ENCODE data around the gene MYOZ3. TPM values are rescaled to one million over a fixed set of nuclear protein-coding genes. Genes with fewer than 3 reads are reported as not detected.
A peak's percentile ranks its signal among the peaks of the same experiment; 100 is the strongest.

The MYOZ3 gene
- total and polyA plus RNA-seq, 2 donors: 1.5 to 3.2 TPM

- Histone ChIP-seq H3K4me1 (ENCODE audit: insufficient read depth) (no peaks in the 10 kb centered on the region), H3K4me3 (ENCODE audit: low read depth, low read length) (no peak overlapping the region), H3K27ac (ENCODE audit: low read depth) (no peak overlapping the region), H3K36me3 (ENCODE audit: insufficient read depth) (no peaks in the 10 kb centered on the region)
- WGBS: 58% methylated on average over 12 of the region's 12 CpGs
- DNase-seq (ENCODE audit: extremely low spot score): no peak
Measured at GRCh38 chr5:150665044-150665443, 4.0 kb downstream of the MYOZ3 start.

DNA sequence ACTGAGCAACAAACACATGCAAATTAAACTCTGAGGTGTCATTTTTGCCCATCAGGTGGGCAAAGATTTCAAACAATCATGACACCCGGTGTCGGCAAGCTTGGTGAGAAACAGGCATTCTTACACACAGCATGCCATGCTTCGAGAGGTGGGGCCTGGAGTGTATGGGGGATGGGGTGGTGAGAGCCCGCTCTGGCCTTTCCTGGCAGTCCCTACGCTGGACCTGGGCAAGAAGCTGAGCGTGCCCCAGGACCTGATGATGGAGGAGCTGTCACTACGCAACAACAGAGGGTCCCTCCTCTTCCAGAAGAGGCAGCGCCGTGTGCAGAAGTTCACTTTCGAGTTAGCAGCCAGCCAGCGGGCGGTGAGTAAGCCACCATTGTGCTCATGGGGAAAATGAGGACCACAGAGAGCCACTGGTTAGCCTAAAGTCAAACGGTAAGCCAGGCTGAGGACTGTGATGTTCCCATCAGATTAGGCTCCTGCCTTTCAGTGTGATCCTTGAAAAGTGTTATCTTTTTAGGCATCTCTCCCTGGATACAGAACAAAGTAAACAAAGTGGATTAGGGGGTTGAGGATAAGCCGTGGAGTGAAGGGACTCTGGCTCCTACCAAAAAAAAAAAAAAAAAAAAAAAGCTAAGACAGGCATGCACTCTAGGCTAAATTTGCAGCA lies 9.4 kb downstream of the MYOZ3 start:
- no peak overlapping the region for H3K27ac ChIP-seq (ENCODE audit: low read depth)
- no peak overlapping the region for H3K4me3 ChIP-seq (ENCODE audit: low read depth, low read length)
- 74% methylated on average over 14 of the region's 14 CpGs for WGBS
- H3K4me1 ChIP-seq (ENCODE audit: insufficient read depth): no peaks in the 10 kb centered on the region
- DNase-seq (ENCODE audit: extremely low spot score): no peak
- no peaks in the 10 kb centered on the region for H3K36me3 ChIP-seq (ENCODE audit: insufficient read depth)

DNA sequence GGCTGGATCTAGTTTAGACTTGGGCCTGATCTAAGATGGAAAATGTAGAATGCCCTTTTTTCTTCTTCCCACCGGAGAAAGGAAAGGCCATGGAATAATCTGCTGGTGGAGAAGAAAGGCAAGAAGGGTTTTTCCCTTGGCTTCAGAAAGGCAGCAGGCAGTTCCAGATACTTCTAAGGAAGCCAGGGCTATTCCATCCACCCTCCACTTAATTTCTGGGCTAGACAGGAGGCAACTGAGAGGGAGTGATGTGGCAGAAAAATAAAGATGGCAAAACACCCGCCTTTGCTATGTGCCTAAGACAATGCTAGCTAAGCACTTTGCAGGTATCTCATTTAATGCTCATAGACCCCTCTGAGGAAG lies 9.9 kb downstream of the MYOZ3 start:
- DNase-seq (ENCODE audit: extremely low spot score): no peak
- WGBS: 44% methylated on average over 2 of the region's 2 CpGs
- Histone ChIP-seq H3K4me1 (ENCODE audit: insufficient read depth) (no peaks in the 10 kb centered on the region), H3K4me3 (ENCODE audit: low read depth, low read length) (no peak overlapping the region), H3K27ac (ENCODE audit: low read depth) (no peak overlapping the region), H3K36me3 (ENCODE audit: insufficient read depth) (no peaks in the 10 kb centered on the region)

DNA sequence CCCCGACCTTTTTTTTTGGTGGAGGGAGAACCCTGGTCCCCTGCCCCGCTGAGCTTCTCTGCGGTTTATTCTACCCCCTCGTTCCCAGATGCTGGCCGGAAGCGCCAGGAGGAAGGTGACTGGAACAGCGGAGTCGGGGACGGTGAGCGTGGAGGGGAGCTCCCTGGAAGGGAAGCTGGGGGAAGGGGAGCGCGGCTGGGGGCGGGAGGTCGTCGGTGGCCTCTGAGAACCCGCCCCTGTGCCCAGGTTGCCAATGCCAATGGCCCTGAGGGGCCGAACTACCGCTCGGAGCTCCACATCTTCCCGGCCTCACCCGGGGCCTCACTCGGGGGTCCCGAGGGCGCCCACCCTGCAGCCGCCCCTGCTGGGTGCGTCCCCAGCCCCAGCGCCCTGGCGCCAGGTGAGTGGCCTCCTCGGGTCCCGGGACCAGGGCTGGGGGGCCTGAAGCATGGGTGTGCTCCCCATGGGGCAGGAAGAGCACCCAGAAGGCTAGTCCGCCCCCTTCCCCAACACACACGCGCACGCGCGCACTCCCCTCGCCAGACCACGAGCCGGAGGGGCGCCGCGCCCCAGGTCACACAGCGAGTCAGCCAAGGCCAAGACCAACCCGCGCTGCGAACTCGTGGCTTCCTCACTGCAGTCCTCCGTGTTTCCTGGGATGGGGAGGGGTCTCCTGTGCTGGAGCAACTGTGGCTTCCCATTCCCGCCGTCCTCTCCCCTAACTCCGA lies 10.6 kb downstream of the MYOZ3 start:
- peak overlapping the region; percentile 43 for H3K4me3 ChIP-seq (ENCODE audit: low read depth, low read length)
- DNase-seq (ENCODE audit: extremely low spot score): no peak
- H3K27ac ChIP-seq (ENCODE audit: low read depth): no peak overlapping the region
- H3K36me3 ChIP-seq (ENCODE audit: insufficient read depth): no peaks in the 10 kb centered on the region
- 5% methylated on average over 51 of the region's 51 CpGs for WGBS
- H3K4me1 ChIP-seq (ENCODE audit: insufficient read depth): no peaks in the 10 kb centered on the region

DNA sequence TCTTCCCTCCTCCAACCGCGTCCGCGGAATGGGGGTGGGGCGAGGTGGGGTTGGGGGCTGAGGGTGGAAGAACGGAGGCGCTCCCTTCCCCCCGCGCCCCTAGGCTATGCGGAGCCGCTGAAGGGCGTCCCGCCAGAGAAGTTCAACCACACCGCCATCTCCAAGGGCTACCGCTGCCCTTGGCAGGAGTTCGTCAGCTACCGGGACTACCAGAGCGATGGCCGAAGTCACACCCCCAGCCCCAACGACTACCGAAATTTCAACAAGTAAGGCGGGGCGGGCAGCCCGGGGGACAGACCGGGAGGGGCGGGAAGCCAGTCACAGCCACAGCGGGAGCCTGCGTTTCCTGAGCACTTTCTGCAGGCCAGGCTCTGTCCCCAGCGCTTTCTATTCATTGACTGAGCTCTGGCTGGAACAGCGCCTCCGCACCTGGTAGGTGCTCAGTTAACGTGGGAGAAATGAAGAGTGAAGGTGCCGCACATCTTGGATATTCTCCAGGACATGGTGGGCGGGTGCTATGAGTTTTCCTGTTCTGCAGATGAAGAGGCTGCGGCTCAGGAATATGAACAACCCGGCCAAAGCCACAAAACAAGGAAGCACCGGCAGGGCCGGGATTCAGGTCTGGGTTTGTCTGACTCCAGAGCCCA lies 11.3 kb downstream of the MYOZ3 start:
- Histone ChIP-seq H3K27ac (ENCODE audit: low read depth) (no peak overlapping the region), H3K4me1 (ENCODE audit: insufficient read depth) (no peaks in the 10 kb centered on the region), H3K36me3 (ENCODE audit: insufficient read depth) (no peaks in the 10 kb centered on the region), H3K4me3 (ENCODE audit: low read depth, low read length) (peak overlapping the region; percentile 43)
- WGBS: 4% methylated on average over 38 of the region's 38 CpGs
- DNase-seq (ENCODE audit: extremely low spot score): no peak

DNA sequence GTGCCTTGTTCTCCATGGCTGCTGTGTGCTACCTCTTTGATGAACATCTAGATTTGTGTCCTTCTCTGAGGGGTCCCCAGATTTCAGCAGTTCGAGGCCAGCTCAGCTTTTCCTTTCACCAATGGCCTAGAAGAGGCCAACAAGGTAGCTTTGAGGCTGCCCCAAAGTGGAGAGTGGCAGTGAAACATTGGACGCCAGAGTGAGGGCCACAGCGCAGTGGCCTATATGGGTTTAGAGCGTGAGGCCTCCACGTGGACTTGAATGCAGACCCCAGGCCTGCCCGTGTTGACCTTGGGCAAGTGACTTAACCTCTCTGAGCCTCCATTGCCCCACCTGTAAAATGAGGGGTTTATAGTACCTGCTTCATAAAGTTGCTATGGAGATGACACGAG lies 11.8 kb downstream of the MYOZ3 start:
- Histone ChIP-seq H3K27ac (ENCODE audit: low read depth) (no peak overlapping the region), H3K4me3 (ENCODE audit: low read depth, low read length) (no peak overlapping the region), H3K4me1 (ENCODE audit: insufficient read depth) (no peaks in the 10 kb centered on the region), H3K36me3 (ENCODE audit: insufficient read depth) (no peaks in the 10 kb centered on the region)
- DNase-seq (ENCODE audit: extremely low spot score): no peak
- WGBS: 79% methylated on average over 7 of the region's 7 CpGs

GRCh38 chr5:150674341-150674821 lies 13.3 kb downstream of the MYOZ3 start:
- Histone ChIP-seq H3K36me3 (ENCODE audit: insufficient read depth) (no peaks in the 10 kb centered on the region), H3K4me1 (ENCODE audit: insufficient read depth) (no peaks in the 10 kb centered on the region), H3K4me3 (ENCODE audit: low read depth, low read length) (no peak overlapping the region), H3K27ac (ENCODE audit: low read depth) (peak overlapping the region; percentile 56)
- no peak for DNase-seq (ENCODE audit: extremely low spot score)
- 55% methylated on average over 4 of the region's 4 CpGs for WGBS

DNA sequence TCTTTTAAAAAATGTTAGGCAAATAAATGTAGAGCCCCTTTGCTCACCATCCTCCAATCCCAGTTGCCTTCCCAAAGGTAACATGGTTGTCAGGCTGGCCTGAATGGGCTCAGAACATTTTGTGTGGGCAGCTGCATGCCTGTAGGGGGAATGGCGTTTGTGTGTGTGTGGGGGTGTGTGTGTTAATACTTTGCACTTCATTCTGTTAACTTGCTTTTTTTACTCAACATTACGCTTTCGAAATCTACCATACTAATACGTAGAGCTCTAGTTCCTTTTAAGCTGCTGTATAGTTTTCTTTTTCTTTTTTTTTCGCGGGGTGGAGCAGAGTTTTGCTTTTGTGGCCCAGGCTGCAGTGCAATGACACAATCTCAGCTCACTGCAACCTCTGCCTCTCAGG lies 14.0 kb downstream of the MYOZ3 start:
- no peak overlapping the region for H3K4me3 ChIP-seq (ENCODE audit: low read depth, low read length)
- no peaks in the 10 kb centered on the region for H3K36me3 ChIP-seq (ENCODE audit: insufficient read depth)
- no peak overlapping the region for H3K27ac ChIP-seq (ENCODE audit: low read depth)
- DNase-seq (ENCODE audit: extremely low spot score): no peak
- WGBS: 89% methylated on average over 6 of the region's 6 CpGs
- H3K4me1 ChIP-seq (ENCODE audit: insufficient read depth): no peaks in the 10 kb centered on the region

GRCh38 chr5:150676578-150676977 lies 15.5 kb downstream of the MYOZ3 start:
- no peak for DNase-seq (ENCODE audit: extremely low spot score)
- no peak overlapping the region for H3K27ac ChIP-seq (ENCODE audit: low read depth)
- WGBS: 95% methylated on average over 9 of the region's 9 CpGs
- H3K4me3 ChIP-seq (ENCODE audit: low read depth, low read length): no peak overlapping the region
- H3K4me1 ChIP-seq (ENCODE audit: insufficient read depth): no peaks in the 10 kb centered on the region
- H3K36me3 ChIP-seq (ENCODE audit: insufficient read depth): no peaks in the 10 kb centered on the region

DNA sequence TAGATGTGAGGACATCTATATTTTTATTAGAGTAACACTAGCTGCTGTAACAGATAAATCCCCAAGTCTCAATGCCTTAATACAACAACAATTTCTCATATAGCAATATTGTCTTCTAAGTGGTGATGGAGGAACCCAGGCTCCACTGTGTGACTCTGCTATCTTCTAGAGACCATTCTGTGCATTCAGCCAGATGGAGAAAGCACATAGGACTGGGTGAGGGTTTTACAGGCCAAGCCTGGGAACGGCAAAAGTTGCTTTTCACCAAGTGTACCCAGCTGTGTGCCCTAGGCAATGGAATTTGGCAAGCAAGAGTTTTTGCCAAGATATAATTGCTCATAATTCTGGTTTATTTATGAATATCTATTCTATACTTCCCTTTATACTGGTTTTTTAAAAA lies 28.1 kb downstream of the MYOZ3 start:
- peaks cover 9% of the 10 kb centered on the region for H3K36me3 ChIP-seq (ENCODE audit: insufficient read depth)
- WGBS: 79% methylated on average over 1 of the region's 1 CpG
- DNase-seq (ENCODE audit: extremely low spot score): no peak
- no peaks in the 10 kb centered on the region for H3K4me1 ChIP-seq (ENCODE audit: insufficient read depth)
- H3K27ac ChIP-seq (ENCODE audit: low read depth): no peak overlapping the region
- H3K4me3 ChIP-seq (ENCODE audit: low read depth, low read length): no peak overlapping the region

GRCh38 chr5:150690760-150691159 lies 29.7 kb downstream of the MYOZ3 start:
- Histone ChIP-seq H3K4me3 (ENCODE audit: low read depth, low read length) (no peak overlapping the region), H3K4me1 (ENCODE audit: insufficient read depth) (no peaks in the 10 kb centered on the region), H3K27ac (ENCODE audit: low read depth) (no peak overlapping the region), H3K36me3 (ENCODE audit: insufficient read depth) (peaks cover 9% of the 10 kb centered on the region)
- DNase-seq (ENCODE audit: extremely low spot score): no peak
- WGBS: 70% methylated on average over 6 of the region's 6 CpGs

- Histone ChIP-seq H3K36me3 (ENCODE audit: insufficient read depth) (peaks cover 9% of the 10 kb centered on the region), H3K4me1 (ENCODE audit: insufficient read depth) (no peaks in the 10 kb centered on the region), H3K27ac (ENCODE audit: low read depth) (no peak overlapping the region), H3K4me3 (ENCODE audit: low read depth, low read length) (no peak overlapping the region)
- no peak for DNase-seq (ENCODE audit: extremely low spot score)
- WGBS: 87% methylated on average over 3 of the region's 3 CpGs
Measured at GRCh38 chr5:150692276-150692675, 31.2 kb downstream of the MYOZ3 start.

DNA sequence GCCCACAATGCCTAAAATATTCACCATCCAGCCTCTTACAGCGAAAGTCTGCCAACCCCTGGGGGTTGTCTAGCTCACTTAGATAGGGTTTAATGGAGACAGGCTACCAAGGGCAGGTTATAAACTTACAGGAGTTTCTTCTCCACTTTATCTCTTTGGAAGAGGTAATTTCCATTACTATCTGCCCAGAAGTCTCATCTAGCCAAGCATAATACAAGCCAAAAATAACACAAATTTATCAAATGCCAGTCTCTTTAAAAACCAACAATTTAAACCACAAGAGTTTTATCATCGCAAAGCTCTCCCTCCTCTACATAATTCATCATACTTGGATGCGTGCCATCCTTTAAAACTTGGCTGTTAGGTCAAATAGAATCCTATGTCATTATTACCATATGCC lies 33.6 kb downstream of the MYOZ3 start:
- no peak for DNase-seq (ENCODE audit: extremely low spot score)
- Histone ChIP-seq H3K4me1 (ENCODE audit: insufficient read depth) (peaks cover 1% of the 10 kb centered on the region), H3K36me3 (ENCODE audit: insufficient read depth) (peaks cover 14% of the 10 kb centered on the region), H3K27ac (ENCODE audit: low read depth) (no peak overlapping the region), H3K4me3 (ENCODE audit: low read depth, low read length) (no peak overlapping the region)
- WGBS: 74% methylated on average over 3 of the region's 3 CpGs

DNA sequence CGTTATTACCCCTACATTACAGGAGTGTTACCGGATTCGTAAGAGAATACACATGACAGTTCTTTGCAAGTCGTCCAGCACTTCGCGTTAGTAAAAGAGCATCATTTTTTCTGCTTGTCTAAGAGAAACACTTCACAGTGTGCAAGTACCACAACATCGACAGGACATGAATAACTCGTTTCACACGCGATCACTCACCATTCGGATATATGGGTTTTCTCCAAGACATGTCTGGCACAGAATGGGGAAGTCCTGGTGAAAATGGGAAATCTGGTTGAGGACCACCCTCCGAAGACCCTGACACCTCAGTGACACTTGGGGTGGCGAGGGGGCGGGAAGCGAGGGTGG lies 39.2 kb downstream of the MYOZ3 start:
- WGBS: 2% methylated on average over 15 of the region's 15 CpGs
- H3K4me3 ChIP-seq (ENCODE audit: low read depth, low read length): peak overlapping the region; percentile 95
- peaks cover 5% of the 10 kb centered on the region for H3K36me3 ChIP-seq (ENCODE audit: insufficient read depth)
- H3K27ac ChIP-seq (ENCODE audit: low read depth): peak overlapping the region; percentile 98
- no peak for DNase-seq (ENCODE audit: extremely low spot score)
- H3K4me1 ChIP-seq (ENCODE audit: insufficient read depth): peaks cover 1% of the 10 kb centered on the region
